ENCODE measurements around the gene RBM26. TPM values are rescaled to one million over a fixed set of nuclear protein-coding genes. Genes with fewer than 3 reads are reported as not detected.

RBM26 gene
- total RNA-seq, 2 experiments from 2014 or later: 57.6 to 61.1 TPM

DNA sequence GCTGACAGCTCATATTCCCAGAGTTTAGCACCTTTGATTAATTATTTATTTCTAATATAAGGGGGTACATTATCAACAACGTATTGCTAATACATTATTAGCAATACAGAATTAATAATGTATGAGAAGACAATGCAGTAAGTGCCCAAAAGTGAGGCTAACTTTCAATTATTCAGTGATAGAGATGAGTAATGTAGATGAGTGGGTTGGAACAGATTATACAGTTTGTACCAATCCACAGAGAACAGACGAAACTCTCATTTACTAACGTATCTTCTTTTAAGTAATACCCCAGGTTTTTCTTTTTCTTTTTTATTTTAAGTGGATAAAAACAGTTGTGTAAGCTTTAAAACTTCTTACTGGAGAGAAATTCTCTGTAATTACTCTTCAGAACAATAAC lies 36.7 kb upstream of the RBM26 start:
- peaks cover 24% of the 10 kb centered on the region for H3K4me1 Mint-ChIP-seq (ENCODE audit: low read depth)
- no peak for TF ChIP-seq CTCF (IDR thresholded peaks at IDR 0.05)
- ChIA-PET CTCF (interaction anchor here (0.9 to 2.9 kb wide), 5 partner anchors 18 to 98 kb away, joined by 3 to 18 read pairs (median 3); no protein-coding TSS in a partner anchor), POLR2A (interaction anchor here (1.1 kb wide), 1 partner anchor 14 kb away, joined by 3 read pairs; no protein-coding TSS in a partner anchor)
- intact Hi-C loops (cut with micrococcal nuclease): no loop called here
- H3K27me3 Mint-ChIP-seq: no peaks in the 10 kb centered on the region
- DNase-seq (no peak), ATAC-seq (no peak)
- H3K4me3 Mint-ChIP-seq: no peak overlapping the region
- no peaks in the 10 kb centered on the region for H3K9me3 Mint-ChIP-seq
- H3K36me3 Mint-ChIP-seq (ENCODE audit: low read depth): no peaks in the 10 kb centered on the region
- H3K27ac Mint-ChIP-seq: no peak overlapping the region

GRCh38 chr13:79442221-79442620 lies 36.2 kb upstream of the RBM26 start:
- DNase-seq: no peak
- CTCF ChIA-PET: interaction anchor here (0.7 to 2.9 kb wide), 6 partner anchors 18 to 98 kb away, joined by 3 to 18 read pairs (median 3); no protein-coding TSS in a partner anchor
- Mint-ChIP-seq H3K4me3 (no peak overlapping the region), H3K27ac (no peak overlapping the region), H3K36me3 (ENCODE audit: low read depth) (no peaks in the 10 kb centered on the region), H3K4me1 (ENCODE audit: low read depth) (peaks cover 20% of the 10 kb centered on the region), H3K9me3 (no peaks in the 10 kb centered on the region), H3K27me3 (no peaks in the 10 kb centered on the region)
- TF ChIP-seq CTCF (IDR thresholded peaks at IDR 0.05): no peak
- POLR2A ChIA-PET: interaction anchor here (1.1 kb wide), 1 partner anchor 14 kb away, joined by 3 read pairs; no protein-coding TSS in a partner anchor
- ATAC-seq: no peak
- intact Hi-C loops (cut with micrococcal nuclease): no loop called here

- Mint-ChIP-seq H3K27ac (no peak overlapping the region), H3K4me3 (no peak overlapping the region), H3K4me1 (ENCODE audit: low read depth) (peaks cover 9% of the 10 kb centered on the region), H3K9me3 (no peaks in the 10 kb centered on the region), H3K36me3 (ENCODE audit: low read depth) (no peaks in the 10 kb centered on the region), H3K27me3 (no peaks in the 10 kb centered on the region)
- ChIA-PET CTCF (interaction anchor here (2.8 to 2.9 kb wide), 2 partner anchors 17 to 100 kb away, joined by 16 to 18 read pairs; no protein-coding TSS in a partner anchor), POLR2A (interaction anchor here (1.0 to 1.6 kb wide), 2 partner anchors 11 to 75 kb away, joined by 3 to 5 read pairs; no protein-coding TSS in a partner anchor)
- DNase-seq (no peak), ATAC-seq (no peak)
- intact Hi-C loops (cut with micrococcal nuclease): no loop called here
- no peak for TF ChIP-seq CTCF (IDR thresholded peaks at IDR 0.05)
Observed at GRCh38 chr13:79440958-79441528, 35.0 kb upstream of the RBM26 start.

DNA sequence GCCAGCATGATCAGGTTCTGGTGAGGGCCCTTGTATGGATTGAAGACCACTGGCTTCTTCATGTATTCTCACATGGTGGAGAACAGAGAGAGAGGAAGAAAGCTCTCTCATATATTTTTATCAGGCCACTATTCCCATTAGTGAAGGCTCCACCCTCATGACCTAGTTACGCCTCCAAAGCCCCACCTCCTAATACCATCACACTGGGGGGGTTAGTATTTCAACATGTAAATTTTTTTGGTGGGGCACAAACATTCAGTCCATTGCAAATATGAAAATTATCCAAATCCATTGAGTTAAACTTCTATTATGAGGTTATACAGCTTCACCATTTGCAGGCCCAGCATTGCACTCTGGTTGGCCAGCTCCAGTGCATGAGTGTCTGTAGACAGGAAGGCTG lies 33.2 kb upstream of the RBM26 start:
- Mint-ChIP-seq H3K27ac (no peak overlapping the region), H3K4me3 (no peak overlapping the region), H3K36me3 (ENCODE audit: low read depth) (no peaks in the 10 kb centered on the region), H3K4me1 (ENCODE audit: low read depth) (peaks cover 16% of the 10 kb centered on the region), H3K27me3 (no peaks in the 10 kb centered on the region), H3K9me3 (no peaks in the 10 kb centered on the region)
- CTCF ChIA-PET: interaction anchor here (2.0 kb wide), 1 partner anchor 15 kb away, joined by 5 read pairs; no protein-coding TSS in a partner anchor
- intact Hi-C loops (cut with micrococcal nuclease): no loop called here
- TF ChIP-seq CTCF (IDR thresholded peaks at IDR 0.05): no peak
- DNase-seq: no peak
- POLR2A ChIA-PET: no interaction called here
- no peak for ATAC-seq

DNA sequence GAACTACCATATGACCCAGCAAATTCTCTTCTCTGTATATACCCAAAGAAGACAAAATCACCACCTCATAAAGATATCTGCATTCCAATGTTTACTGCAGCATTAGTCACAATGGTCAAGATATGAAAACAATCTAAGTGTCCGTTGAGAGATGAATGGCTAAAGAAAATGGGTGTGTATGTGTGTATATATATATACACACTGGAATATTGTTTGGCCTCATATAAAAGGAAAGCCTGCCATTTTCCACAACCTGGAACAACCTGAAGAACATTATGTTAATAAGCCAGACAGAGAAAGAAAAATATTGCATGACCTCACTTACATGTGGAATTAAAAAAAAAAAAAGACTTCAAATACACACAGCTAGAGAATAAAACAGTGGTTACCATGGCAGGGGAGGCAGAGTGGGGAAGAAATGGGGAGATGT lies 29.5 kb upstream of the RBM26 start:
- DNase-seq (no peak), ATAC-seq (no peak)
- Mint-ChIP-seq H3K4me1 (ENCODE audit: low read depth) (peaks cover 16% of the 10 kb centered on the region), H3K36me3 (ENCODE audit: low read depth) (no peaks in the 10 kb centered on the region), H3K4me3 (no peak overlapping the region), H3K27me3 (no peaks in the 10 kb centered on the region), H3K27ac (no peak overlapping the region), H3K9me3 (no peaks in the 10 kb centered on the region)
- intact Hi-C loops (cut with micrococcal nuclease): no loop called here
- ChIA-PET POLR2A (no interaction called here), CTCF (interaction anchor here (1.0 to 2.6 kb wide), 3 partner anchors 11 to 106 kb away, joined by 4 to 11 read pairs (median 4); no protein-coding TSS in a partner anchor)
- no peak for TF ChIP-seq CTCF (IDR thresholded peaks at IDR 0.05)
